IMR-90 (cell line): Measurements from ENCODE around the gene RELT. TPM values are rescaled to one million over a fixed set of nuclear protein-coding genes. Genes with fewer than 3 reads are reported as not detected.

ENCODE experiments used
- ATAC-seq: fragments of 200-7000 bp; cut with Tn5 transposase; 2 replicates; pipeline ENCODE4 v1.9.1; 2020; ENCODE audit warnings: low read depth, mild to moderate bottlenecking, moderate library complexity
- BruUV-seq: library from RNA; stranded (reverse); fragments of 400-500 nt; replicated peaks from 2 replicates; lab custom pipeline; 2021; lab: Mats Ljungman, UMichigan
- CTCF ChIA-PET: fragments of 300-600 bp; formaldehyde crosslinking; extraction: SDS; loops from one replicate; lab custom pipeline; 2021; ENCODE audit warnings: antibody characterized with exemption; lab: Yijun Ruan, JAX
- POLR2A ChIA-PET: fragments of 300-600 bp; sonication (Branson Sonifier 250); formaldehyde crosslinking; loops from one replicate; lab custom pipeline; 2022; ENCODE audit warnings: antibody characterized with exemption; ENCODE audit not compliant: unreplicated experiment; lab: Charles Lee
- DNase-seq: peaks from one replicate; pipeline ENCODE4 v3.0.0; 2013
- H2AFZ ChIP-seq: replicated peaks from 2 replicates; pipeline ENCODE3; 2013; ENCODE audit warnings: low read length, mild to moderate bottlenecking; ENCODE audit not compliant: poor library complexity
- H2AK5ac ChIP-seq: 2 replicates; pipeline ENCODE4 v1.6.1; 2013; ENCODE audit warnings: low read depth, low read length, inconsistent platforms
- H2AK9ac ChIP-seq: replicated peaks from 2 replicates; pipeline ENCODE3; 2013; ENCODE audit warnings: mild to moderate bottlenecking, low read depth, low read length, moderate library complexity; ENCODE audit not compliant: poor library complexity
- H2BK120ac ChIP-seq: 2 replicates; pipeline ENCODE4 v1.6.1; 2013; ENCODE audit warnings: low read depth, low read length, inconsistent platforms
- H2BK15ac ChIP-seq: 3 replicates; pipeline ENCODE4 v1.6.1; 2013; ENCODE audit warnings: low read depth, low read length, inconsistent platforms
- H2BK20ac ChIP-seq: 2 replicates; pipeline ENCODE4 v1.6.1; 2013; ENCODE audit warnings: low read depth, mild to moderate bottlenecking, inconsistent platforms, low read length, moderate library complexity
- H2BK5ac ChIP-seq: 2 replicates; pipeline ENCODE4 v1.6.1; 2013; ENCODE audit warnings: mild to moderate bottlenecking, low read depth, low read length, inconsistent platforms; ENCODE audit not compliant: poor library complexity, severe bottlenecking
- H3K14ac ChIP-seq: replicated peaks from 2 replicates; pipeline ENCODE4 v1.6.1; 2013; ENCODE audit warnings: low read depth, low read length, inconsistent platforms
- H3K18ac ChIP-seq: 2 replicates; pipeline ENCODE4 v1.6.1; 2013; ENCODE audit warnings: low read depth, low read length, control low read depth
- H3K23ac ChIP-seq: 2 replicates; pipeline ENCODE4 v1.6.1; 2013; ENCODE audit warnings: low read depth, low read length, inconsistent platforms
- H3K27ac ChIP-seq: 2 replicates; pipeline ENCODE4 v1.5.1; 2013; ENCODE audit warnings: mild to moderate bottlenecking, control low read depth, low read length; ENCODE audit not compliant: insufficient read depth
- H3K27me3 ChIP-seq: 2 replicates; pipeline ENCODE4 v1.6.1; 2013; ENCODE audit warnings: low read length; ENCODE audit not compliant: control insufficient read depth, insufficient read depth
- H3K36me3 ChIP-seq: 2 replicates; pipeline ENCODE4 v1.6.1; 2013; ENCODE audit warnings: low read length, mixed read lengths; ENCODE audit not compliant: control insufficient read depth, insufficient read depth
- H3K4ac ChIP-seq: 2 replicates; pipeline ENCODE4 v1.6.1; 2013; ENCODE audit warnings: low read depth, low read length, inconsistent platforms
- H3K4me1 ChIP-seq: 2 replicates; pipeline ENCODE4 v1.6.1; 2013; ENCODE audit warnings: low read length, mixed read lengths; ENCODE audit not compliant: control insufficient read depth, insufficient read depth
- H3K4me2 ChIP-seq: 2 replicates; pipeline ENCODE4 v1.6.1; 2013; ENCODE audit warnings: low read depth, mild to moderate bottlenecking, control low read depth, low read length, moderate library complexity
- H3K4me3 ChIP-seq: 2 replicates; pipeline ENCODE4 v1.5.1; 2013; ENCODE audit warnings: low read depth, mild to moderate bottlenecking, control low read depth, low read length, moderate library complexity; ENCODE audit not compliant: insufficient read depth
- H3K56ac ChIP-seq: 2 replicates; pipeline ENCODE4 v1.6.1; 2013; ENCODE audit warnings: low read length, inconsistent platforms; ENCODE audit not compliant: insufficient read depth; ENCODE audit errors: extremely low read depth
- H3K79me1 ChIP-seq, 2 experiments: 2 replicates each; pipeline ENCODE4 v1.6.1; 2013; ENCODE audit warnings: low read length in 2 of 2, inconsistent platforms in 1 of 2, low read depth in 1 of 2
- H3K9ac ChIP-seq: 2 replicates; pipeline ENCODE4 v1.6.1; 2013; ENCODE audit warnings: low read depth, low read length, control low read depth
- H3K9me1 ChIP-seq: 2 replicates; pipeline ENCODE4 v1.6.1; 2013; ENCODE audit warnings: low read length, inconsistent platforms; ENCODE audit not compliant: insufficient read depth
- H3K9me3 ChIP-seq: 2 replicates; pipeline ENCODE4 v1.6.1; 2013; ENCODE audit warnings: low read length; ENCODE audit not compliant: control insufficient read depth, insufficient read depth
- H4K20me1 ChIP-seq: 2 replicates; pipeline ENCODE4 v1.6.1; 2013; ENCODE audit warnings: low read length, inconsistent platforms; ENCODE audit not compliant: insufficient read depth
- H4K5ac ChIP-seq: 2 replicates; pipeline ENCODE4 v1.6.1; 2013; ENCODE audit warnings: mild to moderate bottlenecking, low read depth, low read length, control low read depth
- H4K8ac ChIP-seq, 2 experiments: 2 replicates each; pipeline ENCODE4 v1.6.1; 2013; ENCODE audit warnings: low read depth in 2 of 2, low read length in 2 of 2, control low read depth in 1 of 2, inconsistent platforms in 1 of 2
- H4K91ac ChIP-seq: 2 replicates; pipeline ENCODE4 v1.6.1; 2013; ENCODE audit warnings: low read depth, low read length, inconsistent platforms; ENCODE audit not compliant: insufficient read depth
- BHLHE40 ChIP-seq: fragments of 150-350 bp; IDR thresholded peaks from 2 replicates; pipeline ENCODE4 v1.6.1; 2016; ENCODE audit warnings: mild to moderate bottlenecking, low read depth, low read length
- CEBPB ChIP-seq: IDR thresholded peaks from 2 replicates; pipeline ENCODE4 v1.6.1; 2012; ENCODE audit warnings: low read depth, low read length, improper control_type of control experiment
- CHD1 ChIP-seq: IDR thresholded peaks from 2 replicates; pipeline ENCODE4 v1.6.1; 2012; ENCODE audit warnings: low read depth, low read length, improper control_type of control experiment
- FOS ChIP-seq: fragments of 150-350 bp; IDR thresholded peaks from 2 replicates; pipeline ENCODE4 v1.6.1; 2016; ENCODE audit warnings: low read depth, low read length
- MAFK ChIP-seq: IDR thresholded peaks from 2 replicates; pipeline ENCODE4 v1.6.1; 2012; ENCODE audit warnings: low read depth, low read length, improper control_type of control experiment
- MAZ ChIP-seq: IDR thresholded peaks from 2 replicates; pipeline ENCODE4 v1.6.1; 2012; ENCODE audit warnings: low read depth, mild to moderate bottlenecking, low read length, improper control_type of control experiment, moderate library complexity, borderline replicate concordance
- MXI1 ChIP-seq: IDR thresholded peaks from 2 replicates; pipeline ENCODE4 v1.6.1; 2012; ENCODE audit warnings: low read depth, mild to moderate bottlenecking, low read length, moderate library complexity, borderline replicate concordance
- NFE2L2 ChIP-seq: fragments of 150-350 bp; IDR thresholded peaks from 2 replicates; pipeline ENCODE4 v1.6.1; 2016; ENCODE audit warnings: low read depth, mild to moderate bottlenecking, low read length
- POLR2A ChIP-seq: IDR thresholded peaks from 2 replicates; pipeline ENCODE4 v1.6.1; 2012; ENCODE audit warnings: mild to moderate bottlenecking, low read depth, low read length
- RAD21 ChIP-seq: IDR thresholded peaks from 2 replicates; pipeline ENCODE4 v1.6.1; 2012; ENCODE audit warnings: low read length, improper control_type of control experiment
- RCOR1 ChIP-seq: IDR thresholded peaks from 2 replicates; pipeline ENCODE4 v1.6.1; 2012; ENCODE audit warnings: mild to moderate bottlenecking, low read length, improper control_type of control experiment; ENCODE audit not compliant: insufficient replicate concordance
- RFX5 ChIP-seq: IDR thresholded peaks from 2 replicates; pipeline ENCODE4 v1.8.0; 2012; ENCODE audit warnings: low read depth, mild to moderate bottlenecking, low read length, moderate library complexity
- SMC3 ChIP-seq: fragments of 150-350 bp; IDR thresholded peaks from 2 replicates; pipeline ENCODE4 v1.6.1; 2016; ENCODE audit warnings: low read depth, mild to moderate bottlenecking, antibody characterized with exemption, low read length, moderate library complexity
- WGBS, 2 experiments: methylation state at CpG; one replicate each; pipeline versions ENCODE4 v1.1.5 to v1.1.7; 2013; ENCODE audit warnings: missing lambda C conversion rate in 2 of 2; ENCODE audit not compliant: insufficient read length in 1 of 2; ENCODE audit errors: extremely low coverage in 2 of 2; 5-methylcytosine and 5-hydroxymethylcytosine counted together
- dilution Hi-C: fragments of 300-500 bp; cut with HindIII; formaldehyde crosslinking; loops from one replicate; pipeline ENCODE4 v1.14.3; 2018; ENCODE audit warnings: low sequenced_read_pairs; ENCODE audit not compliant: unreplicated experiment
- in situ Hi-C: fragments of 300-500 bp; cut with MboI; formaldehyde crosslinking; loops from 3 replicates; pipeline ENCODE4 v1.14.3; 2019; ENCODE audit warnings: low sequenced_read_pairs, inconsistent platforms, mixed read lengths
- intact Hi-C: fragments of 100-400 bp; cut with micrococcal nuclease; formaldehyde crosslinking; loops from 2 replicates; pipeline ENCODE4 v1.10.0; 2022
- polyA plus RNA-seq, 3 experiments: library from polyadenylated mRNA; depleted of rRNA; stranded (reverse); fragments of >200 nt; gene quantifications; 2 replicates each; pipeline ENCODE4 v1.2.3, GENCODE V29; 2012; ENCODE audit warnings: low replicate concordance in 1 of 3
- total RNA-seq: library from RNA; depleted of rRNA; stranded (reverse); fragments of >200 nt; gene quantifications from 2 replicates; pipeline ENCODE4 v1.2.3, GENCODE V29; 2012
- TF ChIP-seq, protein P1 (sequence below): conservative IDR thresholded peaks from 2 replicates; pipeline ENCODE4 v1.5.1; 2012; ENCODE audit warnings: mild to moderate bottlenecking, low read depth, low read length, improper control_type of control experiment
- TF ChIP-seq, protein P2 (sequence below): fragments of 150-350 bp; IDR thresholded peaks from 2 replicates; pipeline ENCODE4 v1.6.1; 2017; ENCODE audit warnings: mild to moderate bottlenecking, antibody characterized with exemption, low read length, low read depth
- TF ChIP-seq, protein P3 (sequence below): fragments of 150-350 bp; IDR thresholded peaks from 2 replicates; pipeline ENCODE4 v1.6.1; 2016; ENCODE audit warnings: low read depth, mild to moderate bottlenecking, low read length, moderate library complexity, borderline replicate concordance

The RELT gene
- total and polyA plus RNA-seq, 2 of the 4 experiments (the other 2 are of a cell fraction) = 2.3 to 5.3 TPM

DNA sequence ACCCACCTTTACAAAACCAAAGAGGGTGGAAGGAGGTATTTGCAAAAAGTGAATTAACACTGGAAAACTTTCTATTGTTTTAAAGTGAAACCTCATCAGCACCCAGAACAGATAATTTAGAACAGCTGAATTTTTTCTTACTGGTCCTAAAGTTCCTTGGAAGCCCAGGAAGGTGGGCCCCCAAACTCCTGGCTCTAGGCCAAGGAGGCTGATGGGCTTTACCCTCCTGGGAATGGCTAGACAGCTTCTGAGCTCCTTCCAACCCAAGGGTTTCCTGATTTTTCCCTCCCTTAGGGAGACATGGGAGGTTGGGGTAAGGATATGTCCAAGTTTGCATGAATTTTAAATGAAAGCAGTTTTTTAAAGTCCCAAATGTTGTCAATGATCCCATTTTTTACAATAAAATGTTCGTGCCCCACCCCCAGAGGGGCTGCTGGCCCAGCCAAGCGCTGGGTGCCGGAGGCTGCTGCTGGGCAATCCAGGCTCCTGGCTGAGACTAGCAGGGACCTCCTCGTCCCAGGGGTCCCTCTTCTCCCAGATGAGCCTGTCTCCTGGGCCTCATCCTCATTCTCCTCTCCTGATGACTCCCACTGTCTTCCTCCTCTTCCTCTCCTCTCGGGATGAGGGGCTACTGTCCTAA, 28.4 kb downstream of the RELT start:
- in situ Hi-C loops = loop anchor here (5.0 kb wide), 1 partner anchor 253 kb away; no protein-coding TSS in a partner anchor
- no peak overlapping the region for H2BK20ac ChIP-seq
- no peaks in the 10 kb centered on the region for H3K4me1 ChIP-seq
- H2AFZ ChIP-seq = no peak overlapping the region
- intact Hi-C loops = loop anchor here (1.0 to 5.0 kb wide), 3 partner anchors 194 to 528 kb away; partner anchors contain the start of gene FAM168A
- no peak overlapping the region for H3K27ac ChIP-seq
- no peak overlapping the region for H4K5ac ChIP-seq
- H3K9me3 ChIP-seq = no peaks in the 10 kb centered on the region
- no peak overlapping the region for H2BK5ac ChIP-seq
- H3K79me1 ChIP-seq = peaks cover 3 to 9% of the 10 kb centered on the region in 2 experiments; a peak in 3 of 4 replicates
- H2BK15ac ChIP-seq = no peak overlapping the region
- no peak overlapping the region for H3K9ac ChIP-seq
- no peak overlapping the region for H3K4me3 ChIP-seq
- CTCF ChIA-PET = no interaction called here
- H3K27me3 ChIP-seq = no peaks in the 10 kb centered on the region
- H3K23ac ChIP-seq = no peak overlapping the region
- POLR2A ChIA-PET = no interaction called here
- WGBS, 2 experiments = no CpG with 5 or more reads among the region's 5 CpGs
- H3K9me1 ChIP-seq = peaks cover 9% of the 10 kb centered on the region
- no peaks in the 10 kb centered on the region; the same call in 1 of the 2 replicates for H4K20me1 ChIP-seq
- no peak overlapping the region for H4K91ac ChIP-seq
- H2BK120ac ChIP-seq = no peak overlapping the region
- no peak overlapping the region for H2AK5ac ChIP-seq
- no TSS peak for BruUV-seq
- H3K4ac ChIP-seq = no peak overlapping the region
- peaks cover 23% of the 10 kb centered on the region for H3K36me3 ChIP-seq
- H3K14ac ChIP-seq = no peak overlapping the region
- ATAC-seq (no peak), DNase-seq (no peak)
- no peak overlapping the region for H3K4me2 ChIP-seq
- H3K18ac ChIP-seq = no peak overlapping the region
- no peak overlapping the region for H4K8ac ChIP-seq
- no peak overlapping the region for H2AK9ac ChIP-seq
- no peak overlapping the region for H3K56ac ChIP-seq
- TF ChIP-seq, protein P1, sequence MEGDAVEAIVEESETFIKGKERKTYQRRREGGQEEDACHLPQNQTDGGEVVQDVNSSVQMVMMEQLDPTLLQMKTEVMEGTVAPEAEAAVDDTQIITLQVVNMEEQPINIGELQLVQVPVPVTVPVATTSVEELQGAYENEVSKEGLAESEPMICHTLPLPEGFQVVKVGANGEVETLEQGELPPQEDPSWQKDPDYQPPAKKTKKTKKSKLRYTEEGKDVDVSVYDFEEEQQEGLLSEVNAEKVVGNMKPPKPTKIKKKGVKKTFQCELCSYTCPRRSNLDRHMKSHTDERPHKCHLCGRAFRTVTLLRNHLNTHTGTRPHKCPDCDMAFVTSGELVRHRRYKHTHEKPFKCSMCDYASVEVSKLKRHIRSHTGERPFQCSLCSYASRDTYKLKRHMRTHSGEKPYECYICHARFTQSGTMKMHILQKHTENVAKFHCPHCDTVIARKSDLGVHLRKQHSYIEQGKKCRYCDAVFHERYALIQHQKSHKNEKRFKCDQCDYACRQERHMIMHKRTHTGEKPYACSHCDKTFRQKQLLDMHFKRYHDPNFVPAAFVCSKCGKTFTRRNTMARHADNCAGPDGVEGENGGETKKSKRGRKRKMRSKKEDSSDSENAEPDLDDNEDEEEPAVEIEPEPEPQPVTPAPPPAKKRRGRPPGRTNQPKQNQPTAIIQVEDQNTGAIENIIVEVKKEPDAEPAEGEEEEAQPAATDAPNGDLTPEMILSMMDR = no peak
- TF ChIP-seq FOS (no peak), RFX5 (no peak), CHD1 (no peak), MAFK (no peak), NFE2L2 (no peak), RCOR1 (no peak), MAZ (no peak), MXI1 (no peak), RAD21 (no peak), POLR2A (no peak), BHLHE40 (no peak), SMC3 (no peak), CEBPB (no peak)
- TF ChIP-seq, protein P2, sequence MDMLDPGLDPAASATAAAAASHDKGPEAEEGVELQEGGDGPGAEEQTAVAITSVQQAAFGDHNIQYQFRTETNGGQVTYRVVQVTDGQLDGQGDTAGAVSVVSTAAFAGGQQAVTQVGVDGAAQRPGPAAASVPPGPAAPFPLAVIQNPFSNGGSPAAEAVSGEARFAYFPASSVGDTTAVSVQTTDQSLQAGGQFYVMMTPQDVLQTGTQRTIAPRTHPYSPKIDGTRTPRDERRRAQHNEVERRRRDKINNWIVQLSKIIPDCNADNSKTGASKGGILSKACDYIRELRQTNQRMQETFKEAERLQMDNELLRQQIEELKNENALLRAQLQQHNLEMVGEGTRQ = no peak
- TF ChIP-seq, protein P3, sequence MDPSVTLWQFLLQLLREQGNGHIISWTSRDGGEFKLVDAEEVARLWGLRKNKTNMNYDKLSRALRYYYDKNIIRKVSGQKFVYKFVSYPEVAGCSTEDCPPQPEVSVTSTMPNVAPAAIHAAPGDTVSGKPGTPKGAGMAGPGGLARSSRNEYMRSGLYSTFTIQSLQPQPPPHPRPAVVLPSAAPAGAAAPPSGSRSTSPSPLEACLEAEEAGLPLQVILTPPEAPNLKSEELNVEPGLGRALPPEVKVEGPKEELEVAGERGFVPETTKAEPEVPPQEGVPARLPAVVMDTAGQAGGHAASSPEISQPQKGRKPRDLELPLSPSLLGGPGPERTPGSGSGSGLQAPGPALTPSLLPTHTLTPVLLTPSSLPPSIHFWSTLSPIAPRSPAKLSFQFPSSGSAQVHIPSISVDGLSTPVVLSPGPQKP = no peak
- dilution Hi-C loops = no loop called here
